Ascending aorta (tissue), 2 donors: Measurements from ENCODE around the gene TARS3. TPM values are rescaled to one million over a fixed set of nuclear protein-coding genes. Genes with fewer than 3 reads are reported as not detected.
A peak's percentile ranks its signal among the peaks of the same experiment; 100 is the strongest.

Experiments used
- DNase-seq, 2 donors: peaks; one replicate each; pipeline ENCODE4 v3.0.0-alpha.2; 2019; ENCODE audit warnings: low spot score in 2 of 2
- H3K27ac ChIP-seq, 2 donors: fragments of 200-600 bp; sonication (generic); one replicate each; pipeline ENCODE4 v1.5.1; 2016 to 2017; ENCODE audit warnings: mild to moderate bottlenecking in 1 of 2
- H3K27me3 ChIP-seq: fragments of 200-600 bp; sonication (generic); one replicate; pipeline ENCODE4 v1.5.1; 2017
- H3K36me3 ChIP-seq, 2 donors: fragments of 200-600 bp; sonication (generic); one replicate each; pipeline ENCODE4 v1.5.1; 2016
- H3K4me1 ChIP-seq, 2 donors: fragments of 200-600 bp; sonication (generic); one replicate each; pipeline ENCODE4 v1.5.1; 2016 to 2017; ENCODE audit warnings: mild to moderate bottlenecking in 1 of 2
- H3K4me3 ChIP-seq, 2 donors: fragments of 200-600 bp; sonication (generic); one replicate each; pipeline ENCODE4 v1.5.1; 2016 to 2017; ENCODE audit warnings: mild to moderate bottlenecking in 1 of 2
- H3K9me3 ChIP-seq, 2 donors: fragments of 200-600 bp; sonication (generic); one replicate each; pipeline ENCODE4 v1.5.1; 2016
- intact Hi-C: fragments of 100-400 bp; cut with DNase I; formaldehyde crosslinking; loops from one replicate; pipeline ENCODE4 v1.15.1; 2023
- total RNA-seq: library from RNA; depleted of rRNA; stranded (reverse); fragments of >200 nt; gene quantifications from one replicate; pipeline ENCODE4 v1.1.0, GENCODE V29; 2016
- TF ChIP-seq, protein P1 (sequence below), 3 experiments: fragments of 200-600 bp in 2 of 3; fragments of 450-650 bp in 1 of 3; sonication (generic) in 2 of 3; IDR thresholded peaks; one replicate each; pipeline ENCODE4 v1.5.1; 2016 to 2019; ENCODE audit warnings: antibody characterized with exemption in 3 of 3, mild to moderate bottlenecking in 1 of 3, moderate library complexity in 1 of 3

The TARS3 gene
- total RNA-seq, 1 donor from 2014 or later, result 39.5 TPM

DNA sequence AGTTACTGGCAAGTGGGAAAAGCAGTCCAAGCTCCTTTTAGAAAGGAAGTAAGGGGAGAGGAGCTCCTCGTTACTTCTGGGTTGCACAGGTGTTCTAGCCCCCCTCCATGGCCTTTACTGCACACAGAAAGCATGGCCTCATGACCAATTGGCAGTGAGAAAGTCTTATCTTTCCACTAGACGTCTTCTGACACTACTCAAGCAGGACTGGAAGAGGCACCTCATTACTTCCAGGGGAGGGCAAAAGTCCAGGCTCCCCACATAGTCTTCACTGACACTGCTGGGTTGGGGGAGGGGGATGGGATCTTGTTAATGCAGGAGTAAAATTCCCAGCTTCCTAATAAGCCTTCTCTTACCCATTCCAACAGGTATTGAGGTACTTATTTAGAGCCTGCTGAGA, 44.5 kb downstream of the TARS3 start:
- Histone ChIP-seq H3K27ac (no peak overlapping the region), H3K4me1 (no peaks in the 10 kb centered on the region), H3K36me3 (peaks cover 11 to 42% of the 10 kb centered on the region in 2 donors), H3K9me3 (no peaks in the 10 kb centered on the region), H3K27me3 (no peaks in the 10 kb centered on the region), H3K4me3 (no peak overlapping the region)
- DNase-seq, result no peak
- TF ChIP-seq, protein P1, sequence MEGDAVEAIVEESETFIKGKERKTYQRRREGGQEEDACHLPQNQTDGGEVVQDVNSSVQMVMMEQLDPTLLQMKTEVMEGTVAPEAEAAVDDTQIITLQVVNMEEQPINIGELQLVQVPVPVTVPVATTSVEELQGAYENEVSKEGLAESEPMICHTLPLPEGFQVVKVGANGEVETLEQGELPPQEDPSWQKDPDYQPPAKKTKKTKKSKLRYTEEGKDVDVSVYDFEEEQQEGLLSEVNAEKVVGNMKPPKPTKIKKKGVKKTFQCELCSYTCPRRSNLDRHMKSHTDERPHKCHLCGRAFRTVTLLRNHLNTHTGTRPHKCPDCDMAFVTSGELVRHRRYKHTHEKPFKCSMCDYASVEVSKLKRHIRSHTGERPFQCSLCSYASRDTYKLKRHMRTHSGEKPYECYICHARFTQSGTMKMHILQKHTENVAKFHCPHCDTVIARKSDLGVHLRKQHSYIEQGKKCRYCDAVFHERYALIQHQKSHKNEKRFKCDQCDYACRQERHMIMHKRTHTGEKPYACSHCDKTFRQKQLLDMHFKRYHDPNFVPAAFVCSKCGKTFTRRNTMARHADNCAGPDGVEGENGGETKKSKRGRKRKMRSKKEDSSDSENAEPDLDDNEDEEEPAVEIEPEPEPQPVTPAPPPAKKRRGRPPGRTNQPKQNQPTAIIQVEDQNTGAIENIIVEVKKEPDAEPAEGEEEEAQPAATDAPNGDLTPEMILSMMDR (IDR thresholded peaks at IDR 0.05), result no peak
- intact Hi-C loops, result no loop called here

DNA sequence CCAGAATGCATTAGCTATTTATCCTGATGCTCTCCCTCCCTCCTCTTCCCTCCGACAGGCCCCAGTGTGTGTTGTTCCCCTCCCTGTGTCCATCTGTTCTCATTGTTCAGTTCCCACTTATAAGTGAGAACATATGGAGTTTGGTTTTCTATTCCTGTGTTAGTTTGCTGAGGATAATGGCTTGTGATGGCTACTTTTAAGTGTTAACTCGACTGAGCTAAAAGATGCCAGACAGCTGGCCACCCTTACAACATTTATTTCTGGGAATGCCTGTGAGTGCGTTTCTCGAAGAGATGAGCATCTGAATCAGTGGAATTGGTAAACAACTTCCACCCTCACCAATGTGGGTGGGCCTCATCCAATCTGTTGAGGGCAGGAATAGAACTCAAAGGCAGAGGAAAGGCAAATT, 47.3 kb downstream of the TARS3 start:
- intact Hi-C loops, result no loop called here
- Histone ChIP-seq H3K27ac (no peak overlapping the region), H3K4me1 (no peaks in the 10 kb centered on the region), H3K27me3 (no peaks in the 10 kb centered on the region), H3K4me3 (no peak overlapping the region), H3K36me3 (peaks cover 13 to 42% of the 10 kb centered on the region in 2 donors), H3K9me3 (no peaks in the 10 kb centered on the region)
- no peak for DNase-seq
- TF ChIP-seq, protein P1 (IDR thresholded peaks at IDR 0.05), result no peak

DNA sequence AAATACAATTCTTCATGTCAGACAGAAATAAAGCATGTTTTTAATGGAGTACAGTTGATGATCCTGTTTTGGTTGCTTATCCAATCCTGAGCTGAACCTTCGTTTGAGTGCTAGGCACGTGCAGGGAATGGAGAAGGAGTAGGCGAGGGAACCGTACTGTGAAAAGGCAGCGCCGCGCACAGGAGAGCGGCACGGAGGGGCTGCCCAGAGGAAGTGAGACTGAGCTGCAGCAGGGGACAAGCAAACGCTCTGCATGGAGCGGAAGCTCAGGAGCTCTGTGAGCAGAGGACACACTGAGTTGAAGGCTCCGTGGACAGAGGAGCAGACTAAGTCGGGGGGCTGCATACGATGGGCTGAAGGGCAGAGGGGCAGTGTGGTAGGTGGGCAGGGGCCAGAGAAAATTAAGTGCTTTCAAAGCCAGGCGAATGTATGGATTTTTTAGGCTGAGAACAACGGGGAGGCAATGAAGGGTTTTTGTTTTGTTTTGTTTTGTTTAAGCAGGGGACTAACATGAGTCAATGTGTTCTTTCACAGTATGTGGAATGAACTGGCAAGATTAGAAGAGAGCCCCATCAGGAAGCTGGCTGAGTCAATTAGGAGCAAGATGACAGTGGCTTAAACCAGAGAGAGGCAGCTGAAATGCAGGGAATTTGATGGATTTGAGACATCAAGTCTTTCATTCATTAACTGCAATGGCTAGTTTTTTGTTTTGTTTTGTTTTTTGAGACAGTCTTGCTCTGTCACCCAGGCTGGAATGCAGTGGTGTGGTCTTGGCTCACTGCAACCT, 48.3 kb downstream of the TARS3 start:
- Histone ChIP-seq H3K4me1 (no peaks in the 10 kb centered on the region), H3K9me3 (no peaks in the 10 kb centered on the region), H3K36me3 (peaks cover 16 to 51% of the 10 kb centered on the region in 2 donors)

DNA sequence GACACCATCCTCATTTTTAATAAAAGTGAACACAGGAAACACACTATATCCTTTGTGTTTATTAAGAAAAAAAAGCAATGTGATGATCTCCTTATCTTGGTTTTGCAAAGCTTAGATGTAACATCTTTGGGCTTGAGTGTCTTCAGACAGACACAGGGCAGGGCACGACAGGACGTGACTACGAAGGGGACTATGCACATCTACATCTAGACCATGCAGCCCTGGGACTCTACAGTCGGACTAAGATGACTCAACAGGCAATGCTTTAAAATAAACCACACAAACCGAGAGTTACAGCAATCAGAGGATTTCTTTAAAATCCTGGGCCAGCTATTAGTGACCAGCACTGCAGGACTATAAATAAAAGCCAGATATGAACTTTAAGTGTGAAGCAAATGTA, 49.3 kb downstream of the TARS3 start:
- Histone ChIP-seq H3K4me3 (no peak overlapping the region), H3K27me3 (no peaks in the 10 kb centered on the region), H3K27ac (no peak overlapping the region), H3K9me3 (no peaks in the 10 kb centered on the region), H3K4me1 (no peaks in the 10 kb centered on the region), H3K36me3 (peaks cover 21 to 59% of the 10 kb centered on the region in 2 donors)
- no peak for DNase-seq
- TF ChIP-seq, protein P1 (IDR thresholded peaks at IDR 0.05), result no peak
- intact Hi-C loops, result no loop called here

More for the DNA sequence above, 48.3 kb downstream of the TARS3 start:
- DNase-seq, result no peak
- no peak overlapping the region for H3K27ac ChIP-seq
- intact Hi-C loops, result no loop called here
- TF ChIP-seq, protein P1 (IDR thresholded peaks at IDR 0.05), result no peak
- no peak overlapping the region for H3K4me3 ChIP-seq
- H3K27me3 ChIP-seq, result no peaks in the 10 kb centered on the region

DNA sequence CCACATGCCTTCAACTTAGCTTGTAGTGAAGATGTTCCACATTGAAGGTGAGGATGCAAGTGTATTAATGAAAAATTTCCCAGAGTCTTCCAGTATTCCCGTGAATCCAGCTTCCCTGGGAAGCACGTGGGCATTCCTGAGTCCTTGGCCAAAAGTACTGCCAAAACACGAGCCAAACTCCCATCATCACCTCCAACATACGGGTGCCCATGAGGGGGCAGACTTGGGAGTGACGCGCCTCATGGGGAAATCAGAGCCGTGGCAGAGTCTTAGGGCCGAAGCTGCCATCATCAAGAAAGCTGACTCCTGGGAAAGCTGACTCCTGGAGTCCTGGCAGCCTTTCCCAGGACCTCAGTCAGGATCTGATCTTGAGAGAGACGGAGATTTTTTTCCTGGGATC, 52.0 kb downstream of the TARS3 start:
- Histone ChIP-seq H3K27ac (peak overlapping the region in 1 of 2 donors; percentile 16), H3K36me3 (peaks cover 24 to 70% of the 10 kb centered on the region in 2 donors), H3K4me1 (no peaks in the 10 kb centered on the region), H3K9me3 (no peaks in the 10 kb centered on the region), H3K4me3 (no peak overlapping the region), H3K27me3 (no peaks in the 10 kb centered on the region)
- intact Hi-C loops, result no loop called here
- DNase-seq, result no peak
- TF ChIP-seq, protein P1 (IDR thresholded peaks at IDR 0.05), result no peak
